HL-60 (cell line): ENCODE data around the gene SBNO2.

Source experiments
- DNase-seq, 2 experiments: peaks; one replicate each; pipeline ENCODE4 v3.0.0-alpha.2; 2010 to 2020; ENCODE audit warnings: low read depth in 1 of 2, low spot score in 1 of 2
- H3K27ac ChIP-seq: fragments of 250-450 bp; sonication (Bioruptor Pico); replicated peaks from 2 replicates; pipeline ENCODE4 v1.5.1; 2020; ENCODE audit warnings: mild to moderate bottlenecking, moderate library complexity
- H3K27me3 ChIP-seq: fragments of 250-450 bp; sonication (Bioruptor Pico); 2 replicates; pipeline ENCODE4 v1.5.1; 2021; ENCODE audit warnings: mild to moderate bottlenecking, moderate library complexity; ENCODE audit not compliant: insufficient read depth, poor library complexity, severe bottlenecking
- H3K4me3 ChIP-seq: replicated peaks from 2 replicates; pipeline ENCODE4 v1.5.1; 2011; ENCODE audit warnings: mild to moderate bottlenecking, control low read depth, low read length; ENCODE audit not compliant: insufficient read depth
- CTCF ChIP-seq: IDR thresholded peaks from one replicate; pipeline ENCODE4 v1.5.1; 2011; ENCODE audit warnings: low read length, control low read depth, inconsistent platforms; ENCODE audit not compliant: insufficient read depth
- GABPA ChIP-seq: IDR thresholded peaks from 2 replicates; pipeline ENCODE4 v1.6.1; 2012; ENCODE audit warnings: low read depth
- POLR2AphosphoS5 ChIP-seq: IDR thresholded peaks from 2 replicates; pipeline ENCODE4 v1.6.1; 2012; ENCODE audit warnings: low read depth
- REST ChIP-seq: IDR thresholded peaks from 2 replicates; pipeline ENCODE4 v1.6.1; 2012; ENCODE audit warnings: low read depth; ENCODE audit not compliant: insufficient replicate concordance
- SPI1 ChIP-seq: IDR thresholded peaks from 2 replicates; pipeline ENCODE4 v1.6.1; 2012; ENCODE audit warnings: low read depth, mild to moderate bottlenecking, borderline replicate concordance

SBNO2 gene

GRCh38 chr19:1216756-1217155, 42.7 kb upstream of the SBNO2 start:
- no peak for DNase-seq
- H3K27me3 ChIP-seq = no peaks in the 10 kb centered on the region
- H3K4me3 ChIP-seq = no peak overlapping the region
- TF ChIP-seq REST (no peak), POLR2AphosphoS5 (no peak), CTCF (no peak), SPI1 (no peak), GABPA (no peak)
- no peak overlapping the region for H3K27ac ChIP-seq

- Histone ChIP-seq H3K4me3 (no peak overlapping the region), H3K27me3 (no peaks in the 10 kb centered on the region), H3K27ac (no peak overlapping the region)
- no peak for DNase-seq
- TF ChIP-seq REST (no peak), GABPA (no peak), POLR2AphosphoS5 (no peak), SPI1 (no peak), CTCF (no peak)
Observed at GRCh38 chr19:1214862-1215731, 41.0 kb upstream of the SBNO2 start.

- Histone ChIP-seq H3K27me3 (no peaks in the 10 kb centered on the region), H3K4me3 (no peak overlapping the region), H3K27ac (peak overlapping the region; percentile 48)
- no peak for DNase-seq
- TF ChIP-seq REST (no peak), GABPA (no peak), SPI1 (no peak), POLR2AphosphoS5 (no peak), CTCF (no peak)
Observed at GRCh38 chr19:1214299-1214861, 40.3 kb upstream of the SBNO2 start.
